Common myeloid progenitor, CD34-positive (primary cell): ENCODE results near the gene CKLF.

Experiments
- CTCF ChIA-PET: fragments of 350-600 bp; sonication (Branson Sonifier 250); formaldehyde crosslinking; loops from one replicate; lab custom pipeline; 2021; ENCODE audit warnings: antibody characterized with exemption; lab: Charles Lee
- POLR2A ChIA-PET: fragments of 350-600 bp; sonication (Branson Sonifier 250); formaldehyde crosslinking; loops from one replicate; lab custom pipeline; 2021; ENCODE audit warnings: antibody characterized with exemption; lab: Charles Lee
- DNase-seq, 3 donors: peaks; one replicate each; pipeline versions ENCODE4 v3.0.0 to v3.0.0-alpha.2; 2013
- H3K27ac ChIP-seq, 2 experiments: 1 replicate in 1 of 2; 2 replicates in 1 of 2; pipeline ENCODE4 v1.7.0; 2013; ENCODE audit warnings: inconsistent platforms in 2 of 2, low read length in 2 of 2, mild to moderate bottlenecking in 2 of 2, low read depth in 1 of 2, moderate library complexity in 1 of 2; ENCODE audit not compliant: severe bottlenecking in 2 of 2, insufficient read depth in 1 of 2, poor library complexity in 1 of 2
- H3K27me3 ChIP-seq, 5 experiments: replicated peaks in 2 of 5; 1 replicate in 3 of 5; 2 replicates in 2 of 5; pipeline versions ENCODE4 v1.6.1 to v1.7.0; 2013; ENCODE audit warnings: low read length in 4 of 5, mild to moderate bottlenecking in 2 of 5, moderate library complexity in 2 of 5, inconsistent platforms in 1 of 5; ENCODE audit not compliant: insufficient read depth in 5 of 5, control insufficient read depth in 4 of 5
- H3K36me3 ChIP-seq, 4 experiments: 1 replicate in 2 of 4; 2 replicates in 2 of 4; pipeline versions ENCODE4 v1.6.1 to v1.7.0; 2013; ENCODE audit warnings: low read length in 3 of 4, control low read depth in 1 of 4, mild to moderate bottlenecking in 1 of 4; ENCODE audit not compliant: control insufficient read depth in 4 of 4, insufficient read depth in 4 of 4
- H3K4me1 ChIP-seq, 4 experiments: 1 replicate in 3 of 4; 2 replicates in 1 of 4; pipeline versions ENCODE4 v1.6.1 to v1.7.1; 2013; ENCODE audit warnings: low read length in 3 of 4, mild to moderate bottlenecking in 3 of 4, control low read depth in 1 of 4, inconsistent platforms in 1 of 4, moderate library complexity in 1 of 4; ENCODE audit not compliant: control insufficient read depth in 4 of 4, insufficient read depth in 4 of 4; ENCODE audit errors: control extremely low read depth in 1 of 4
- H3K4me3 ChIP-seq, 7 experiments: 1 replicate in 4 of 7; 2 replicates in 3 of 7; pipeline versions ENCODE4 v1.5.1 to v1.7.0; 2013; ENCODE audit warnings: mild to moderate bottlenecking in 7 of 7, low read length in 6 of 7, moderate library complexity in 6 of 7, inconsistent platforms in 2 of 7, low read depth in 2 of 7, control low read depth in 1 of 7; ENCODE audit not compliant: insufficient read depth in 4 of 7, control insufficient read depth in 1 of 7; ENCODE audit errors: extremely low read depth in 1 of 7
- H3K9me3 ChIP-seq, 5 experiments: 1 replicate in 4 of 5; 2 replicates in 1 of 5; pipeline versions ENCODE4 v1.6.1 to v1.7.1; 2013; ENCODE audit warnings: low read length in 4 of 5, mild to moderate bottlenecking in 2 of 5, inconsistent platforms in 1 of 5, low read depth in 1 of 5, moderate library complexity in 1 of 5; ENCODE audit not compliant: control insufficient read depth in 4 of 5, insufficient read depth in 2 of 5; ENCODE audit errors: control extremely low read depth in 1 of 5
- WGBS: methylation state at CpG from one replicate; pipeline ENCODE4 v1.1.5; 2013; ENCODE audit not compliant: insufficient coverage; 5-methylcytosine and 5-hydroxymethylcytosine counted together

The CKLF gene

DNA sequence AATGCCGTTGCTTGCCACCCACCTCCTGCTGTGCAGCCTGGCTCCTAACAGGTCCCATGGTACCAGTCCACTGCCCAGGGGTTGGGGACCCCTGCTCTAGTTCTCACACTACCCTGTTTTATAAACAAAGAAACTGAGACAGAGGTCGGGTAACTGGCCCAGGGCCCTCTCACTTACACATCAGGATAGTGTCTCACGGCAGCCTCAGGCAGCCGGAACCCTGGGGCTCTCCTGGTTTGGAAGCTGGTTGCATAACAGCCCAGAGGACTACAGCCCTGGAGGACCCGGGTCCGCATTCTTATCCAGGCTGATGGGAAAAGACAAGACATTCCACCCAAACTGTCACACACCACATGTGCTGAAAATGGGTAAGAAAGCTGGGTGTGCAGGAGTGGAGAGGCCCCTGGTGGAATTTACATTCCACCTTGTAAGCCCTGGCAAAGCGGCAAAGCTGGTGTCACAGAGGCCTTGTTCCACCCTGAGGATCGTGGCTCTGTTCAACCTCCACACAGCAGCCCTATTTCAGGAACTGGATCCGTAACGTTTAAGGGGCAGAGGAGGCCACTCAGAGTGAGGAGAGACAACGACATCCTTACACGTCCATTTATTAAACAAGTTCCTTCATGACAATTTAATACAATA, 61.9 kb downstream of the CKLF start:
- peaks cover 20 to 64% (median 42%) of the 10 kb centered on the region in 4 experiments for H3K36me3 ChIP-seq
- no peaks in the 10 kb centered on the region for H3K9me3 ChIP-seq
- no peak overlapping the region for H3K4me3 ChIP-seq
- no peaks in the 10 kb centered on the region for H3K4me1 ChIP-seq
- H3K27ac ChIP-seq, result no peak overlapping the region
- no peaks in the 10 kb centered on the region for H3K27me3 ChIP-seq
- POLR2A ChIA-PET, result no interaction called here
- CTCF ChIA-PET, result interaction anchor here (0.9 to 1.2 kb wide), 2 partner anchors 21 to 37 kb away, joined by 3 read pairs; no protein-coding TSS in a partner anchor
- no peak for DNase-seq
- WGBS, result 98% methylated on average over 6 of the region's 12 CpGs
